NT2/D1 (cell line): Measurements from ENCODE around the gene SRP9.
"Not testable (repeated sequence)": the region's sequence is repeated elsewhere in the genome, so short reads cannot be mapped to it uniquely, and the experiment has no call there.

ENCODE experiments used
- DNase-seq: peaks from one replicate; pipeline ENCODE4 v3.0.0-alpha.2; 2011; ENCODE audit warnings: low read depth, low spot score
- H3K27me3 ChIP-seq: 2 replicates; pipeline ENCODE4 v1.6.0; 2011; ENCODE audit warnings: mild to moderate bottlenecking; ENCODE audit not compliant: insufficient read length, insufficient read depth
- H3K36me3 ChIP-seq: 2 replicates; pipeline ENCODE4 v1.6.1; 2011; ENCODE audit warnings: mild to moderate bottlenecking, low read length, mixed read lengths; ENCODE audit not compliant: insufficient read depth, insufficient read length
- H3K4me1 ChIP-seq: 2 replicates; pipeline ENCODE4 v1.5.1; 2011; ENCODE audit not compliant: insufficient read depth, insufficient read length
- H3K4me3 ChIP-seq: 2 replicates; pipeline ENCODE4 v1.5.1; 2011; ENCODE audit warnings: low read depth; ENCODE audit not compliant: insufficient read length
- H3K9ac ChIP-seq: 2 replicates; pipeline ENCODE4 v1.6.0; 2011; ENCODE audit warnings: low read depth; ENCODE audit not compliant: insufficient read length
- H3K9me3 ChIP-seq: 2 replicates; pipeline ENCODE4 v1.5.1; 2011; ENCODE audit warnings: mild to moderate bottlenecking, low read length; ENCODE audit not compliant: insufficient read depth
- SUZ12 ChIP-seq: IDR thresholded peaks from 2 replicates; pipeline ENCODE4 v1.6.1; 2011; ENCODE audit not compliant: insufficient read length, insufficient read depth; ENCODE audit errors: extremely low read depth
- YY1 ChIP-seq: IDR thresholded peaks from 2 replicates; pipeline ENCODE4 v1.6.1; 2011; ENCODE audit not compliant: insufficient read length, insufficient read depth
- ZNF274 ChIP-seq: IDR thresholded peaks from 2 replicates; pipeline ENCODE4 v1.6.1; 2011; ENCODE audit warnings: mild to moderate bottlenecking, low read depth, low read length

Gene SRP9

GRCh38 chr1:225827076-225827475 is 49.5 kb downstream of the SRP9 start:
- Histone ChIP-seq H3K36me3 (peaks cover 37% of the 10 kb centered on the region), H3K9me3 (no peaks in the 10 kb centered on the region), H3K27me3 (no peaks in the 10 kb centered on the region), H3K4me3 (no peak overlapping the region), H3K9ac (no peak overlapping the region), H3K4me1 (peaks cover 15% of the 10 kb centered on the region)
- TF ChIP-seq YY1 (no peak), ZNF274 (no peak), SUZ12 (no peak)
- no peak for DNase-seq

GRCh38 chr1:225828706-225829345 is 51.2 kb downstream of the SRP9 start:
- peaks cover 15% of the 10 kb centered on the region for H3K4me1 ChIP-seq
- TF ChIP-seq YY1, result no peak
- no peak for TF ChIP-seq ZNF274
- TF ChIP-seq SUZ12, result no peak
- H3K9ac ChIP-seq, result no peak overlapping the region
- no peaks in the 10 kb centered on the region for H3K27me3 ChIP-seq
- H3K36me3 ChIP-seq, result peaks cover 43% of the 10 kb centered on the region
- H3K4me3 ChIP-seq, result no peak overlapping the region
- H3K9me3 ChIP-seq, result no peaks in the 10 kb centered on the region
- no peak for DNase-seq

DNA sequence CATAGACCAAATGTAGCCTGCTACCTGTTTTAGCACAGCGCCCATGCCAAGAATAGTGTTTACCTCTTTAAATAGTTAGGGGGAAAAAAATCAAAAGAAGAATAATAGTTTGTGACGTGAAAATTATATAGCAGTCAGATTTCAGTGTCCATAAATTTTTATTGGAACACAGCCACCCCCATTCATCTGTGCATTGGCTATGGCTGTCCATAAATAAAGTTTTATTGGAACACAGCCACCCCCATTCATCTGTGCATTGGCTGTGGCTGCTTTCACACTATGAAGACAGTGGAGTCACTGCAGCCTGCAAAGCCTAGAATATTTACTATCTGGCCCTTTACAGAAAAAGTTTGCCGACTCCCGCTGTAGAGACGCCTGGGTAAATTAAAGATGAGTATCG is 53.2 kb downstream of the SRP9 start:
- Histone ChIP-seq H3K9me3 (no peaks in the 10 kb centered on the region), H3K27me3 (no peaks in the 10 kb centered on the region), H3K4me3 (no peak overlapping the region), H3K36me3 (peaks cover 57% of the 10 kb centered on the region), H3K4me1 (peaks cover 8% of the 10 kb centered on the region), H3K9ac (no peak overlapping the region)
- TF ChIP-seq YY1 (no peak), SUZ12 (no peak), ZNF274 (no peak)
- no peak for DNase-seq

- TF ChIP-seq YY1 (no peak), SUZ12 (no peak), ZNF274 (no peak)
- Histone ChIP-seq H3K36me3 (peaks cover 72% of the 10 kb centered on the region), H3K27me3 (no peaks in the 10 kb centered on the region), H3K9me3 (no peaks in the 10 kb centered on the region), H3K4me3 (no peak overlapping the region), H3K9ac (no peak overlapping the region), H3K4me1 (peaks cover 4% of the 10 kb centered on the region)
- DNase-seq, result no peak
Measured at GRCh38 chr1:225834417-225835329, 57.0 kb downstream of the SRP9 start.

DNA sequence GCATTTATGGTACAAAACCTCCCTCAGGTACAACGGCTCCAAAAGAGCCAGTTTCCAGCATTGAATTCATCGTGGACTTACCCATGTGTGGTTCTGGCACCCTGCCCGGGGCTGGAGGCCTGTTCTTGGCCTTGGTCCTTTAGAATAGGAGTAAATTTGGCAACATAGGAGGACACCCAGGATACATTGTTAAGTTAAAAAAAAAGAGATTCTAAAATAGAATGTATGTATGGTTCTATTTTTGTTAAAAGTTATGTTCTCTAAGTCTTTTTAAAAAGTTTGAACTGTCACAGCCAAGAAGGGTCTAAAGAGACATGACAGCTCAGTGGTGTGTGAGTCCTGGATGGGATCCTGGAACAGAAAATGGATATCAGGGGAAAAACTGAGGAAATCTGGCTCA is 58.2 kb downstream of the SRP9 start:
- no peak overlapping the region for H3K4me3 ChIP-seq
- no peaks in the 10 kb centered on the region for H3K27me3 ChIP-seq
- no peaks in the 10 kb centered on the region for H3K9me3 ChIP-seq
- TF ChIP-seq YY1, result no peak
- no peak for TF ChIP-seq ZNF274
- TF ChIP-seq SUZ12, result no peak
- no peak for DNase-seq
- no peak overlapping the region for H3K9ac ChIP-seq
- H3K4me1 ChIP-seq, result peaks cover 7% of the 10 kb centered on the region
- peaks cover 75% of the 10 kb centered on the region for H3K36me3 ChIP-seq

DNA sequence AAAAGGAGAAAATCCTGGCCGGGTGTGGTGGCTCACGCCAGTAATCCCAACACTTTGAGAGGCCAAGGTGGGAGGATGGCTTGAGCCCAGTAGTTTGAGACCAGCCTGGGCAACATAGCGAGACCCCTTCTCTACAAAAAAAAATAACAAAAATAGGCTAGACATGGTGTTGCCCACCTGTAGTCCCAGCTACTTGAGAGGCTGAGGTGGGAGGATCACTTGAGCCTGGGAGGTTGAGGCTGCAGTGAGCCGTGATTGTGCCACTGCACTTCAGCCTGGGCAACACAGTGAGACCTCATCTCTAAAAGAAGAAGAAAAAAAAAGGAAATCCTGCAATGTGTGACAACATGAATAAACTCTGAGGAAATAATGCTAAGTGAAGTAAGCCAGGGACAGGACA is 58.7 kb downstream of the SRP9 start:
- H3K36me3 ChIP-seq, result peaks cover 74% of the 10 kb centered on the region
- H3K27me3 ChIP-seq, DNase-seq, H3K9ac ChIP-seq, H3K9me3 ChIP-seq, H3K4me3 ChIP-seq, H3K4me1 ChIP-seq: not testable (repeated sequence)

DNA sequence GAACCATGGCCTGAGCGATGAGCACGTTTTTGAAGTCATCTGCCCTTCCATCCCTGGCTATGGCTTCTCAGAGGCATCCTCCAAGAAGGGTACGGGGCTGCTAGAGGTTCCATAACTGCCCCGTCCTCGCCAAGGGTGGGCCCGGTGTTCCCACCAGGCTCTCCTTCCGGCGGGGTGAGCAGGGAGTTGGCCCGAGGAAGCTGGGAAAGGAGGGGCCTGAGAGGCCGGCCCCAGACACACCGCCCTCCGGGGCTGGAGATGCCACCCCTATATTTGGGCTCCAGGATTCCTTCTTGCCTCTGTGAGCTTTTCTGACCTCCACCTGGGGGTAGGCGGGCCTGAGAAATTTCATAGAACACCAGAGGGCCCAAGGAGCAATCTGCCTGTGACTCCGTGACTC is 61.2 kb downstream of the SRP9 start:
- TF ChIP-seq ZNF274, result no peak
- no peak for TF ChIP-seq YY1
- no peak for TF ChIP-seq SUZ12
- H3K9me3 ChIP-seq, result no peaks in the 10 kb centered on the region
- no peaks in the 10 kb centered on the region for H3K27me3 ChIP-seq
- no peak overlapping the region for H3K9ac ChIP-seq
- H3K4me3 ChIP-seq, result no peak overlapping the region
- H3K36me3 ChIP-seq, result peaks cover 72% of the 10 kb centered on the region
- peaks cover 15% of the 10 kb centered on the region for H3K4me1 ChIP-seq
- no peak for DNase-seq
